ENCODE measurements around the gene USP14.

DNA sequence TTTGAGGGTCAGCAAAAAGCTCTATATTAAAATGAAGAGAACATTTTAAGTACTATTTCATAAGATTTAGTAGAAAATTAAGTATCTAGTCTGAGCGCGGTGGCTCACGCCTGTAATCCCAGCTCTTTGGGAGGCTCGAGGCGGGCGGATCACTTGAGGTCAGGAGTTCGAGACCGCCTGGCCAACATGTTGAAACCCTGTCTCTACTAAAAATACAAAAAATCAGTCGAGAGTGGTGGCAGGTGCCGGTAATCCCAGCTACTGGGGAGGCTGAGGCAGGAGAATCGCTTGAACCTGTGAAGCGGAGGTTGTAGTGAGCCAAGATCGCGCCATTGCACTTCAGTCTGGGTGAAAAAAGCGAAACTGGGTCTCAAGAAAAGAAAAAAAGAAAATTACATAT lies 1.6 kb downstream of the USP14 start:
- TF ChIP-seq CTCF (IDR thresholded peaks at IDR 0.05; ENCODE audit: borderline replicate concordance, extremely low read depth, low read length, poor library complexity, severe bottlenecking), result no peak
- no peak for TF ChIP-seq EZH2 (IDR thresholded peaks at IDR 0.05; ENCODE audit: borderline replicate concordance, low read depth, low read length, severe bottlenecking)

Measured in DND-41 (cell line).